Activated T-cell treated with anti-CD3 and anti-CD28 coated beads, Interleukin-2, amount 50 U/mL, for 48 hours (primary cell): ENCODE data around the gene WWOX.
A peak's percentile ranks its signal among the peaks of the same experiment; 100 is the strongest.
"Not testable (repeated sequence)": the region's sequence is repeated elsewhere in the genome, so short reads cannot be mapped to it uniquely, and the experiment has no call there.

Experiments
- DNase-seq, 2 experiments: peaks; one replicate each; pipeline ENCODE4 v3.0.0-alpha.2; 2020

The WWOX gene

DNA sequence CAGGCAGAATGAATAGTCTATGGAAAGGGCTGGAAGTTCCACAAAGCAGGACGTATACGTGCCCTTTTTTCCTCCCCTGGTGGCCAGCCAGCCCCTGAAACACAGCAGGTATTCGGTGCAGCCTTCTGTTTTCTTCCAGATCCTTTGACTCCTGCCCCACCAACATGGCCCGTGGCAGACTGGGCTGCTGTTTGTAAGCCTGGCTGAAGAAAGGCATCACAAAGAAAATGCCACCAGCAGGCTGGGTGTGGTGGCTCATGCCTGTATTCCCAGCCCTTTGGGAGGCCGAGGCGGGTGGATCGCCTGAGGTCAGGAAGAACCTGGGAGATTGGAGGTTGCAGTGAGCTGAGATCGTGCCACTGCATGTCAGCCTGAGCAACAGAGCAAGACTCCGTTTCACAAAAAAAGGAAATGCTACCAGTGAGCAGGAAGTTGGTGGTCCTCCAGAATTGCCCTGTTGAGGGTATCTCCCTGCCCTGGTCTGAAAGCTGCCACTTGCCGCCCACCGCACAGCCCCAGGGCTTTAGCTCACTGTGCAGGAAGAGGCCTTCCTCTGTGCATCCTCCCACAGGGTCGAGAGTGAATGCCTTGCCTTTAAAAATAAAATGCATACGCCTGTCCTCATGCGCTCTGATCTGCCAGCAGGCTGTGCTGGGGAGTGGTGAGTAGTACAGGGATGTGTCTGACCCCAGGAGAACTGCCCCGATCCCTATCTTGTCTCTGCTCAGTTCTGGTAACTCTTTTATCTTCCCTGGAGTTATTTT, 913.4 kb downstream of the WWOX start:
- no peak for DNase-seq

GRCh38 chr16:79013930-79014660, 914.6 kb downstream of the WWOX start:
- no peak for DNase-seq

- no peak for DNase-seq
Measured at GRCh38 chr16:79018650-79019429, 919.4 kb downstream of the WWOX start.

- no peak for DNase-seq
Measured at GRCh38 chr16:79019431-79019830, 920.0 kb downstream of the WWOX start.

GRCh38 chr16:79021991-79022630, 922.7 kb downstream of the WWOX start:
- no peak for DNase-seq

DNA sequence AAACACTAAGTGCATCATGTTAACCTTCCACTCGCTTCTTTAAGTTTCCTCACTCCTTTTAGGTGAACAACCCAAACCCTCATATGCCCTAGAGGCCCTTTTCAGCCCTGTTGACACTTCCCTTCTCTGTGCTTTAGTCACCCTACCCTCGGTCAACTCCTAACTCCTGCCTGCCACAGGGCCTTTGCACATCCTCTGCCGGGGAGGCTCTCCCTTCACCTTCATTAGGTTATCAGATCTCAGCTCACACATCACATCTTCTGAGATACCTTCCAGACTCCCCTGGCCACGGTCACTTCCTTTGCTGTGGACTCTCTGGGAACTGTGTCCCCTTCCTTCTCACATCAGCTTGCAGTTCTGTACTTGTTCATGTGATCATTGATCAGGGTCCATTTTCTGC, 926.7 kb downstream of the WWOX start:
- DNase-seq, result no peak

- DNase-seq, result peak in 1 of 2 experiments; percentile 0
Measured at GRCh38 chr16:79036541-79036940, 937.1 kb downstream of the WWOX start.

DNA sequence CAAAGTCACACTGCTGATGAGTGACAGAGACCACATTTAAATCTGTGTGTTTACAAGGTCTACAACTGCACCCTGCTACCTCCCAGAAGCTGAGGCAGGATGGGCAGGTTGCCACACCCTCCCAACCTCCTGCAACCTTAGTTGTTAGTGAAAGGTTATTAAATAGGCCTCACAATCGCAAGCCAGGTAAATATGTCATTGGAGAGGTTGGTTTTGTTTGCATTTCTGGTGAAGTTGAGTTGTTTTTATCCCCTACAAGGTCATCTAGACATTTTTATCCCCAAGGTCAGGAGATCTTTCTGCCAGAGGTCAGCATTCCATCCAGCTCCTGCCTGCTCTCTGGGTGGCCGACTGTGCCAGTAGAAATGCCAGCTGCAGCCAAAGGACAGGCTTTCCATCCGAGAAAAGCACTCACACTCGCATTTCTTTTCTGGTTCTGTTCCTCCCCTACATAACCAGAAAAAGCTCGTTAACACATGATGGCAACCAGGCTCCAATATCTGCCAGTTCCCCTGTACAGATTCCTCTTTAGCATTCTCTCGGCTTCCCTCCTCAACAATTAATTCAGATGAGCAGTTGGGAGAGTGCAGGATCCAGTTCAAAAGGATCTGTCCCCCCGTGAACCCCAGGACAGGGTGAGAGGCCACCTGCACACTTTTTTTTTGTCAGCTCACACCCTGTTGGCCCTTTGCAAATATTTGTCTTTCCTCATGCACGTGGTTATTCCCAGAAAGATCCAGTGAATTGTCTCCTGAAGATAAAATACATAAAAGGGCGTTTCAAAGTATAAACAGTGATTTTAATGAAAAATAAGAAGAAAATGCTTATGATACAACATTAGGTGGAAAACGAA, 938.3 kb downstream of the WWOX start:
- no peak for DNase-seq

- DNase-seq, result no peak
Measured at GRCh38 chr16:79041206-79041605, 941.8 kb downstream of the WWOX start.

DNA sequence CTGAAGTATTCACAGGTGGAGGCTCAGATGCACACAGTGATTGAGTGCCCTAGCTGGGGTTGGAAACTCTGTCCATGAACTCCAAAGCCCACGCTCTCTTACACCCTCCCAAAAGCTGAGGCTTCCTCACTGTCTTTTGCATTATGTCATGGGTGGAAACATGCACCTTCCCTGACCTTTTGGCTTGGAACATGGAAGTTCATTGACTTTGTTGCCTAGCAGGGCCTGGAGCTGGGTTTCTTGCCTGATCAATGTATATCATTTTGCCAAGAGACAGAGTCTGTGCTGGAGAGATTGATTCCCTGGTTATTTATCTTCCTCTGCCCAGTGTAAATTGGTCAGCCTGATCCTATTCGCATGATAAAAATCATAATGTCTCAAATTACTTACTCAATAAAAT, 942.7 kb downstream of the WWOX start:
- DNase-seq, result no peak

DNA sequence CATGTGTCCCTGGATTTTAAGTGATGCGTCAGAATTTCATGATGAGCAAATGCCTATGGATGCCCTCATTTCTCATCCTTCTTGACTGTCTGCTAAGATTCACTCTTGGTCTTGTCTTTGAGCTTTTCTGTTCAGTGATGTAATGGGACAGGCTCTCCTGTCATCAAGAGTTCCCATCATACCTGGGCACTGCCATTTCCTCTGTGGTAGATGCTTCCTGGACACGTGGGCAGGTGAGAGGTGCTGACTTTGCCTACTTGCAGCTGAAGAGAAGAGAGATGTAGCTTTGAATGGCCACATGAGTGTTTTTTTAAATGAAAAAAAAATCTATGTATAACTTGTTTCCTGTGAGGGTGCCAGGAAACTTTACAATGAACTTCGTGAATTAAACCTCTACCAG, 943.4 kb downstream of the WWOX start:
- DNase-seq, result peak in 1 of 2 experiments; percentile 42

DNA sequence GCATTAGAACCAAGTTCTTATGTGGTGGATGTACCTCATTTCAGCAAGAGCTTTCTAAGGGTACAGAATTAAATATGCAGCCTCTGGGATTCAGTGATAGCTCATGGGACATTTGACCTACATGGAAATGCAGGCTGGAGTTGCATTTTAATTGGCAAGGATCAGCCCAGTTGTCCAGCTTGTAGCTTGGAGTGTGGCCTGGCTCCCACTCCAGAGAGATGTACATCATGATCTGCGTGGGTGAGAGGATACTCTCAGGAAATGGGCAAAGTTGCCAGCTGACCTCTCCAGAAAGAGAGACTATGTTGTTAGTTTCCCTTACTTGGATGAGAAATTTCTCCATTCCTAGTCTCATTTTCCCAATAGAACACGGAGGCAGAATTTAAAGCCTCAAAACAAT, 945.7 kb downstream of the WWOX start:
- DNase-seq, result no peak

- DNase-seq, result peak in 1 of 2 experiments; percentile 16
Measured at GRCh38 chr16:79047337-79047736, 947.9 kb downstream of the WWOX start.

- no peak for DNase-seq
Measured at GRCh38 chr16:79049040-79049439, 949.6 kb downstream of the WWOX start.

DNA sequence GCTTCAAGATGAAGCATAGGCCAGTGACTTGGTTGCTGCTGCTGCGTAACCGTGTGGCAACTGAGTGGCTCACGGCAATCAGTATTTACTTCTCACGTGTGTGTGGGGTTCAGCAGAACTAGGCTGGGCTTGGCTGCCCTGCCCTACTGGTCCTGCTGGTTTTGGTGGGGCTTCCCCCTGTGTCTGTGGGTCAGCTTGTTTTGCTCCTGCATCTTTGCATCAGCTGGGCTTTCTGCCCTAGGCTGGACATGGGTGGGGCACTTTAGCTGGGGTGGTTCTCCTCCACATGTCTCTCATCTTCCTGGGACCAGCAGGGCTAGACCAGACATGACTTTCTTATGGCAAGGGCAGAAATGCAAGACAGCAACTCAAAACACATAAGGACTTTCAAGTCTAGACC, 950.6 kb downstream of the WWOX start:
- no peak for DNase-seq

GRCh38 chr16:79051313-79051712, 951.9 kb downstream of the WWOX start:
- DNase-seq, result no peak

DNA sequence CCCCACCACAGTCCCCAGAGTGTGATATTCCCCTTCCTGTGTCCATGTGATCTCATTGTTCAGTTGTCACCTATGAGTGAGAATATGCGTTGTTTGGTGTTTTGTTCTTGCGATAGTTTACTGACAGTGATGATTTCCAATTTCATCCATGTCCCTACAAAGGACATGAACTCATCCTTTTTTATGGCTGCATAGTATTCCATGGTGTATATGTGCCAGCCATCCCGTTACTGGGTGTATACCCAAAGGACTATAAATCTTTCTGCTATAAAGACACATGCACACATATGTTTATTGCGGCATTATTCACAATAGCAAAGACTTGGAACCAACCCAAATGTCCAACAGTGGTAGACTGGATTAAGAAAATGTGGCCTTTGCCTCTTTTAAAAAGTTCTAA, 952.7 kb downstream of the WWOX start:
- DNase-seq, result not testable (repeated sequence)

DNA sequence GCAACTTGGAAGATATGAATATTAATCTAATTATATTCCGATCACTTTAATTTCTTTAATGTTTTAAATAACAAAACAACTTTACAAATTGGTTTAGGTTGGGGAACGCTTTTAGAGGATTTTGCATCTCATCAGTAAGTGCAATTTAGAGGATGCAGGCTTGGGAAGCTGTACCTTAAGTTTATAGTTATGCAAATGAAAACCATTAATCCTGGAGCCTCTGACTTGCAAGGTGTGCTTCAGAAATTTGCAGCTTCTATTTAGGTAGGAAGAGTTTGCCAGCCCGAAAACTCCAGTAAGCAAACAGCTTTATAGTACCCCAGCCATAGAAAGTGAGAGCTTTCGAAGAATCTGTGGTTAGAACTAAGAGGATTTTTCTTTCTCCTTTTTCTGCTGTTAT, 954.1 kb downstream of the WWOX start:
- DNase-seq, result no peak

DNA sequence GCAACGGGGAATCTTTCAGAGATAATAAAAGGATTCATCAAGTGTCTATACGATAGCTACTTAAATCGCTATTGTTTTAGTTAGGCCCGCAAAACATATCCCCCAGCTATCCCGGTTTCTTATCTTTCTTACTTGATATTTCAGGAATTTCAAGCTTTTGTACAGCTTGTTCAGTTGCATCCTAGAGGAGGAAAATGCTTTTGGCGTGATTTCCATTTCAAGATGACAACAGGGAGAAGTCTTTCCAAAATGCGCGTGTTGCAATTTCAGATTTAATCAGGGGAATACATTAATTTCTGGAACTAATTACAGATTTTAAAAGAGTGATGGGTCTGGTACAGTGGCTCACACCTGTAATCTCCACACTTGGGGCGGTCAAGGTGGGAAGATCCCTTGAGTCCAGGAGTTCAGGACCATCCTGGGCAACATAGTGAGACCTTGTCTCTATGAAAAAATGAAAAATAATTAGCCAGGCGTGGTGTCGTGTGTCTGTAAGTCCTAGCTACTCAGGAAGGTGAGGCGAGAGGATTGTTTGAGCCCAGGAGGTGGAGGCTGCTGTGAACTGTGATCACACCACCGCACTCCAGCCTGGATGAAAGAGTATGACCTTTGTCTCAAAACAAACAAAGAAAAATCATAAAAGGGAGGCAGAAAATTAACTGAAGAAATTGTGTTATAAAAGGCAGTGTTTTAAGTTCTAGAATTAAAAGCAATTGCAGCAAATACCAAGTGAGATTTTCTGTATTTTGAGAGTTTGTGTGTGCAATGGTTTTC, 954.9 kb downstream of the WWOX start:
- DNase-seq, result no peak

- no peak for DNase-seq
Measured at GRCh38 chr16:79055251-79055970, 956.0 kb downstream of the WWOX start.

DNA sequence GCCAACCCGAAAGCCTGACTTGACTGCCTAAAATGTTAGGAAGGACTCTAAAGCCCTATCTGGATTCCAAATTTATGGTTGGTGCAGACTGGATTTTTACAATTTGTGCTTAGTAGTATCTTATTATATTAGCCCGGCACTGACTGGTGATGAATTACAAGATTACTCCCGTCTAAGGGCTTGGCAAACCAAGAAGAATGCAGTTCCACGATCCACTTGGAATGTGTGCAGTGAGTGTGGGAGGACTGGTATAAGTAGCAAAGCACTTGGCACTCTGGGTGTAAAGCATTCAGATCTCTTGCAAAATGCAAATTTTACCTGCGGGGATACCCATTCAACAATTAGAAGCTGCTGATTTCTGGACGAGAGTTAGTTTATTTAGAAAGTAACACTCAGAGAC, 961.7 kb downstream of the WWOX start:
- no peak for DNase-seq
